GM12891 (cell line): ENCODE data around the gene TRIM10.

Source experiments
- PAX5 ChIP-seq: IDR thresholded peaks from 2 replicates; pipeline ENCODE4 v1.6.1; 2011; ENCODE audit warnings: low read length, moderate library complexity, mild to moderate bottlenecking; ENCODE audit not compliant: insufficient read depth, severe bottlenecking
- POLR2A ChIP-seq: IDR thresholded peaks from 2 replicates; pipeline ENCODE4 v1.6.1; 2011; ENCODE audit warnings: low read depth, low read length, control low read depth
- POLR2AphosphoS5 ChIP-seq: IDR thresholded peaks from 2 replicates; pipeline ENCODE4 v1.6.1; 2011; ENCODE audit warnings: low read depth, low read length, control low read depth
- POU2F2 ChIP-seq: IDR thresholded peaks from 2 replicates; pipeline ENCODE4 v1.6.1; 2011; ENCODE audit warnings: low read depth, mild to moderate bottlenecking, control low read depth, low read length, moderate library complexity
- SPI1 ChIP-seq: IDR thresholded peaks from 2 replicates; pipeline ENCODE4 v1.6.1; 2011; ENCODE audit warnings: low read depth, low read length, control low read depth
- TAF1 ChIP-seq: IDR thresholded peaks from 2 replicates; pipeline ENCODE4 v1.6.1; 2011; ENCODE audit warnings: low read depth, low read length, control low read depth

- TF ChIP-seq TAF1: no peak
- no peak for TF ChIP-seq POLR2A
- TF ChIP-seq SPI1: no peak
- no peak for TF ChIP-seq POLR2AphosphoS5
- TF ChIP-seq PAX5: no peak
- no peak for TF ChIP-seq POU2F2
These were observed 4.2 kb downstream of the TRIM10 start for GRCh38 chr6:30156774-30157173.
